GM18511 (cell line): ENCODE measurements around the gene ACOT11.

Experiments
- ATAC-seq: cut with Tn5 transposase; IDR thresholded peaks from one replicate; pipeline ENCODE4 v1.9.1; 2021; ENCODE audit warnings: mild to moderate bottlenecking, moderate library complexity; ENCODE audit not compliant: unreplicated experiment

Gene ACOT11

GRCh38 chr1:54583871-54584270 is 35.8 kb downstream of the ACOT11 start:
- no peak for ATAC-seq

GRCh38 chr1:54584575-54584974 is 36.5 kb downstream of the ACOT11 start:
- ATAC-seq = no peak

- no peak for ATAC-seq
Observed at GRCh38 chr1:54585181-54586066, 37.4 kb downstream of the ACOT11 start.

GRCh38 chr1:54588377-54588776 is 40.3 kb downstream of the ACOT11 start:
- ATAC-seq = no peak

GRCh38 chr1:54591127-54591756 is 43.2 kb downstream of the ACOT11 start:
- ATAC-seq = no peak

- ATAC-seq = no peak
Observed at GRCh38 chr1:54593571-54594160, 45.6 kb downstream of the ACOT11 start.

GRCh38 chr1:54594463-54594862 is 46.4 kb downstream of the ACOT11 start:
- no peak for ATAC-seq

GRCh38 chr1:54595956-54596498 is 48.0 kb downstream of the ACOT11 start:
- ATAC-seq = no peak

- ATAC-seq = no peak
Observed at GRCh38 chr1:54596756-54597155, 48.7 kb downstream of the ACOT11 start.

- ATAC-seq = no peak
Observed at GRCh38 chr1:54597455-54598030, 49.5 kb downstream of the ACOT11 start.

- ATAC-seq = no peak
Observed at GRCh38 chr1:54599211-54599823, 51.3 kb downstream of the ACOT11 start.

- no peak for ATAC-seq
Observed at GRCh38 chr1:54600947-54601721, 53.1 kb downstream of the ACOT11 start.

GRCh38 chr1:54601730-54602129 is 53.7 kb downstream of the ACOT11 start:
- ATAC-seq = no peak

GRCh38 chr1:54602554-54602953 is 54.5 kb downstream of the ACOT11 start:
- no peak for ATAC-seq

- ATAC-seq = no peak
Observed at GRCh38 chr1:54603241-54603640, 55.2 kb downstream of the ACOT11 start.

GRCh38 chr1:54604051-54604450 is 56.0 kb downstream of the ACOT11 start:
- ATAC-seq = no peak

- peak; percentile 59 for ATAC-seq
Observed at GRCh38 chr1:54604572-54605370, 56.7 kb downstream of the ACOT11 start.

GRCh38 chr1:54606096-54606989 is 58.3 kb downstream of the ACOT11 start:
- ATAC-seq = no peak
